ENCODE measurements around the gene CCDC68. TPM values are rescaled to one million over a fixed set of nuclear protein-coding genes. Genes with fewer than 3 reads are reported as not detected.

CCDC68 gene
- total RNA-seq, 2 donors from 2014 or later, result 2.5 to 4.7 TPM

DNA sequence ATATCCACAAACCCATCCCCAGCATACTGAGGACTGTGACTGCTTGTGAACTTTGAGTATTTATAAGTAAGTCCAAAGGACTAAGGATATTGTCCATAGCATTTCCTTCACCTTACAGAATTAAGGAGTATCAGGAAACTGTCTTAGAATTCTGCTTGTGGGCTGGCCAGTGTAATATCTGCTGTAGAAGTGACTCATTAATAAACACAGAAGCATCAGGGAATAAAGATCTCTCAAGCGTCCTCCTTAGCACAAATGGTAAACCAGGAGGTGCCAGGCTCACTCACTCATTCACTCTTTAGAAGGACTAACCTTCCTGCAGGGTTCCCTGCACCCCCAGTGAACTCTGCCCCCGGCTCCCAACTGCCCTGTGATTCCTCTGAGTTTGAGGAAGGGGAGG is 31.0 kb downstream of the CCDC68 start:
- intact Hi-C loops (cut with DNase I), result no loop called here
- no peak for DNase-seq (ENCODE audit: low spot score)

GRCh38 chr18:54926593-54927325 is 32.5 kb downstream of the CCDC68 start:
- intact Hi-C loops (cut with DNase I), result no loop called here
- no peak for DNase-seq (ENCODE audit: low spot score)

DNA sequence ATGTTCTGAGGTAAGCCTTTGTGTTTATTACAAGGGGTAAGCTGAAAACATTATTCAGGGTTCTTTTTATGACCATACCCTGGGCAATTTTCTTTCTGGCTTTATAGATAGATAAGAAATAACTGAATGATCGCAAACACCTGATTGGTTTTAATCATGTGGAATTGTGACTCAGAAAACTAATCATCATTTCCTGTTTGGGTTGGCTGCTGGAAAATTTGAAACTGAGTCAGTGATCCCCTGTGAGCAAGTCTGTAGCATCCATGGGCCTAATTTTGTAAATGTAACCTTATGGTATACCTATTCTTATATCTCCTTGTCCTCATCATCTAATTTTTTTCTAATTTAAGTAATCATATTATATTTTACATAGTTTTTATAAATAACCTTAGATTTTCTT is 34.3 kb downstream of the CCDC68 start:
- DNase-seq (ENCODE audit: low spot score), result no peak
- intact Hi-C loops (cut with DNase I), result no loop called here

- intact Hi-C loops (cut with DNase I), result no loop called here
- DNase-seq (ENCODE audit: low spot score), result no peak
Observed at GRCh38 chr18:54923339-54923956, 35.8 kb downstream of the CCDC68 start.

DNA sequence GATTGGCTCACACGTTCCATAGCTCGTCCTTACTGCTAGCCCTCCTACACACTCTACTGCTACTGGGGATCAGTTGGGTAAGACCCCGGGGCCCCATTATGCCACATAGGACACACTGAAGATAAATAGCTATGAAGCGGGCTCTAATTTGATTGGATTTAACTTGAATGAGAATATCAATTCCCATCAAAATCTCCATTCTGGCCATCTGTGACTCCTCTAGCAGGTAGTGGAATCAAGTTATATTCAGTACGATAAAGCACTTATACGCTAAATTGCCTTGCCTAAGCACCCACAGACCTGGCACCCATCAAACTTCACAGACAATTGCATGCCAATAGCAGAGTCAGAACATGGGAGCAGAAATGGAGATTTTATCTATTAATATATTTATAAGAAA is 39.8 kb downstream of the CCDC68 start:
- DNase-seq (ENCODE audit: low spot score), result no peak
- intact Hi-C loops (cut with DNase I), result no loop called here

DNA sequence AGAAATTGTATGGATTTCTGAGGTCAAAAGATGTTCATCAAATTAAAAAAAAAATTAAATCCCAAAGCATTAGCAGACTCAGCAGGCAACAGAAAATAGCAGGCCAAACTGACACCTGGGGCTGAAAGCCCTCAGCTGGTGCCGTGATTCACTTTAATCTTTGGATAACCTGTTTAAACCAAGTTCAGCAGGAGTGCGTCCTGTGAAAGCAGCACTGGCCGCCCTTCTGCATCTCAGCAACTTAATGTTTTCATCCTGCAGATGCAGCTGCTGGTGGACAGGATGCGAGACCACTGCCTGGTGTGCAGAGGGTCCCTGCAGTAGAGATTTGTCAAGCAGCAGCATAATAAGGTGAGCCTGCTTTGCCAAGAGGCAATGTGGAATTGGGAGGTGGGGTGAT is 41.2 kb downstream of the CCDC68 start:
- intact Hi-C loops (cut with DNase I), result no loop called here
- no peak for DNase-seq (ENCODE audit: low spot score)

- DNase-seq (ENCODE audit: low spot score), result no peak
- intact Hi-C loops (cut with DNase I), result no loop called here
Observed at GRCh38 chr18:54916507-54916906, 42.8 kb downstream of the CCDC68 start.

DNA sequence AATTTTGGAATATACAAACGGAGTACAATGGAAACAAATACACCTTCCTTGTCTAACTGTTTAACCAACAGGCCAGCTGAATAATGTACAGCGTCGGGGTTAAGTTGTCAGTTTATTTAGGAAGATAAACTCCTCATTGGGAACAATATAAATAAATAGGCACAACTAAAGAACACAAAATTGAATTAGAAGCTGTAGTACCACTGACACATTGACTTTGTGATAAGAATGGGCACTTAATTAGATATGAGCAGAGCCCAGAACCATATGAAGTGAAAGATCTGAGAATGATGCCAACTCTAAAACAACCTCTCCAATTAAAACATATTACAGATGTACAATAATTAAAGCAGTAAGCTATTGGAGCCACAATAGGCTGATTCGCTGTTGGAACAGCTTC is 44.4 kb downstream of the CCDC68 start:
- no peak for DNase-seq (ENCODE audit: low spot score)
- intact Hi-C loops (cut with DNase I), result no loop called here

GRCh38 chr18:54911551-54911950 is 47.7 kb downstream of the CCDC68 start:
- no peak for DNase-seq (ENCODE audit: low spot score)
- intact Hi-C loops (cut with DNase I), result no loop called here

- no peak for DNase-seq (ENCODE audit: low spot score)
- intact Hi-C loops (cut with DNase I), result no loop called here
Observed at GRCh38 chr18:54910161-54910919, 48.9 kb downstream of the CCDC68 start.

GRCh38 chr18:54909538-54909937 is 49.7 kb downstream of the CCDC68 start:
- intact Hi-C loops (cut with DNase I), result no loop called here
- no peak for DNase-seq (ENCODE audit: low spot score)

DNA sequence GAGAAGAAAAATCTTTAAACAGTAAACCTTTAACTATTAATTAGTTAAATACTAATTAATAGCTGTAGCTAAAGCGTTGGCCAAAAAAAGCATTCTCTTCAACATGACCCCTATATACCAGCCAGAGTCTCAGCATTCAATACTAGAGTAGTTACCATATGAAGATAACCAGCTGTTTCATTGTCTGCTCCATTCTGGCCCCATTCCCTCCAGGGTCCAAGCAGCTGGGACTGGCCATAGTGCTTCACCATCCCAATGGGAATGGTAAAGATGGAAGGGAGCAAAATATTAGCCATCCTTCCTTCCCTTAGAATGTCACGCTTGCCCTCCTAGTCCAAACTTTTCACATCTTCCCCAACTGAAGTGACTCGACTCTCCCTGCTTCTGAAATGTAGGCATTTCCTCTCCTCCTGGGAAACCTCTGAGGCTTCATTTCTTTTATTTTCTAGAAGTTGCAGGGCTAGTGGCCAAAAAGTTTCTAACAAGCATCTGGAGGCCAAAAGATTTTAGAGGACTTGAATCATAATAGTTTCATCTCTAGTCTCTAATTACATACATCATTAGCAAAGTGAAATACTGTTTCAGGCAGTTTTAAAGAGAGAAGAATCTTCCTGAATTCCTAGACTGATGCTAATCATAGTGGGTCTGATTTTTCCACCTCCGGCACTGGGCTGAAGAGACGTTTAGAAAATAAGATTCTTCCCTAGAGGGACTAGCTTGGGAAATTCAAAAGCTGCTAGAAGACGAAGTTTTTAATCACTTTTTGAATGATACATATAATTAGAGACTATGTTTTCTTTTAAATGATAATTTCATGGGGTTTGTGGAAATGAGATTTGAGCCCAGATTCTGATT is 52.7 kb downstream of the CCDC68 start:
- intact Hi-C loops (cut with DNase I), result no loop called here

DNA sequence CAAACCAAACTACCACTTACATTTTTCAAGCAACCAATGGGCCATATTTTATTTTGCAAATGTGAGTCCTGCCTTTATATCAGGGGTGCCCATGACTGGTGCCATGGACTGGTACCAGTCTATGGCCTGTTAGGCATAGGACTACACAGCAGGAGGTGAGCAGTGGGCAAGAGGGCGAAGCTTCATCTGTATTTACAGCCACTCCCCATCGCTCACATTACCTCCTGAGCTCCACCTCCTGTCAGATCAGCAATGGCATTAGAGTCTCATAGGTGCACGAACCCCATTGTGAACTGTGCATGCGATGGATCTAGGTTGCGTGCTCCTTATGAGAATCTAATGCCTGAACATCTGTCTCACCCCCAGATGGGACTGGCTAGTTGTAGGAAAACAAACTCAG is 53.6 kb downstream of the CCDC68 start:
- intact Hi-C loops (cut with DNase I), result no loop called here
- DNase-seq (ENCODE audit: low spot score), result no peak

More for the DNA sequence above, 52.7 kb downstream of the CCDC68 start:
- DNase-seq (ENCODE audit: low spot score), result no peak

DNA sequence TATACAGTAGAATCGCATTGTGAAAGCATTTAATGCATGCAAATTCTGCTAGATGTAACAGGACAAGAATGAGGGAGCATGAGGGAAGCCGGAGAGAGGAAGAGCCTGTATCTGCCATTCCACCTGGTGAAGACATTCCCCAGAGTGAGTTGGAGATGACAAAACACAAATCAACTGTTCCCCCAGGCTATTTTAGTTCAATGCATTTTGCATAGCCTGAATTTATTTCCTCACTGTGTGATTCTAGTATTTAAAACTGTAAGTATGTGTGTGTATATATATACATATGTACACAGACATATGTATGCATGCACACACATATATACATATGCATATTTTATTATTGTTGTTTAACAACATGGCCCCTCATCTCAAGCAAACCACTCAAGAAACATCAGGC is 54.7 kb downstream of the CCDC68 start:
- no peak for DNase-seq (ENCODE audit: low spot score)
- intact Hi-C loops (cut with DNase I), result no loop called here

GRCh38 chr18:54900290-54900689 is 59.0 kb downstream of the CCDC68 start:
- intact Hi-C loops (cut with DNase I), result no loop called here
- DNase-seq (ENCODE audit: low spot score), result no peak

DNA sequence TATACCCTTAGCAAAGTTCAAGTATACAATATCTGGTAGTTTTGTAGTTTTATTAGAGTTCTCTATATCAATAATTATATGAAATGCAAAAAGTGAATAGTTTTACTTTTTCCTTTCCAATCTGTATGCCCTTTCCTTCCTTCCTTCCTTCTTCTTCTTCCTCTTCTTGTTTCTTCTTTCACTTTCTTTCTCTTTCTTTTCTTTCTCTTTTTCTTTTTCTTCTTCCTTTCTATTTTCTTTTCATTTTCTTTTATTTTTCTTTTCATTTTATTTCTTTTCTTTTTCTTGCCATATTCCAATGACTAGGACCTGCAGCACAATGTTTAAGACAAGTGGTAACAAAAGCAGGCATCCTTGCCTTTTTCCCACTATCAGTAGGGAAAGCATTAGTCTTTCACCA is 59.8 kb downstream of the CCDC68 start:
- intact Hi-C loops (cut with DNase I), result no loop called here
- DNase-seq (ENCODE audit: low spot score), result no peak

DNA sequence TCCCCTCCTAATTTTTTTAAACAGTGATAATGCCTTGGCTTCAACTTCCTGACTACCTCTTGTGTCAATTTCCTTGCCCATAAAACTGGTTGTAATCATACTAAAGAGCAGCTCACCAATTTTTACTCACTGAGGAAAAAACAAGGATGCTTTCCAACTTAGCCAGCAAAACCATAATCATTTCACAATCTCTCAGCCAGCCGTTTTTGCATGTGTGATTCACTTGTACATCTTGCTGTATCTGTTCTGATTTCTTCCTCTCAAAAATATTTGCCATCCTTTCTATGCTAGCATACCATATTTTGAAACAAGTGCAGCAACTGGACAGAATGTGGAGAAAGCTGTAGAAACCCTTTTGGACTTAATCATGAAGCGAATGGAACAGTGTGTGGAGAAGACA is 70.3 kb downstream of the CCDC68 start:
- no peak for DNase-seq (ENCODE audit: low spot score)
- intact Hi-C loops (cut with DNase I), result no loop called here

GRCh38 chr18:54888378-54888777 is 70.9 kb downstream of the CCDC68 start:
- intact Hi-C loops (cut with DNase I), result no loop called here
- no peak for DNase-seq (ENCODE audit: low spot score)

- no peak for DNase-seq (ENCODE audit: low spot score)
- intact Hi-C loops (cut with DNase I), result no loop called here
Observed at GRCh38 chr18:54883816-54884604, 75.3 kb downstream of the CCDC68 start.

All from posterior vena cava (tissue), 2 donors.